Inferior parietal cortex (tissue), 1 donor: ENCODE results near the gene VWF.
"Not testable (repeated sequence)": the region's sequence is repeated elsewhere in the genome, so short reads cannot be mapped to it uniquely, and the experiment has no call there.

ENCODE experiments used
- DNase-seq: peaks from one replicate; pipeline ENCODE4 v3.0.0-alpha.2; 2016; ENCODE audit errors: extremely low spot score

The VWF gene

GRCh38 chr12:6104027-6104426 is 20.4 kb downstream of the VWF start:
- no peak for DNase-seq

GRCh38 chr12:6102021-6102420 is 22.4 kb downstream of the VWF start:
- DNase-seq, result not testable (repeated sequence)

- no peak for DNase-seq
Observed at GRCh38 chr12:6099316-6099715, 25.2 kb downstream of the VWF start.

GRCh38 chr12:6097411-6097810 is 27.1 kb downstream of the VWF start:
- DNase-seq, result no peak

- no peak for DNase-seq
Observed at GRCh38 chr12:6096527-6096926, 27.9 kb downstream of the VWF start.

- DNase-seq, result no peak
Observed at GRCh38 chr12:6095269-6095668, 29.2 kb downstream of the VWF start.

GRCh38 chr12:6093764-6094163 is 30.7 kb downstream of the VWF start:
- no peak for DNase-seq

GRCh38 chr12:6092784-6093722 is 31.4 kb downstream of the VWF start:
- DNase-seq, result no peak

- DNase-seq, result no peak
Observed at GRCh38 chr12:6091786-6092566, 32.5 kb downstream of the VWF start.

- no peak for DNase-seq
Observed at GRCh38 chr12:6090803-6091202, 33.7 kb downstream of the VWF start.

GRCh38 chr12:6088921-6089747 is 35.3 kb downstream of the VWF start:
- DNase-seq, result no peak

- DNase-seq, result no peak
Observed at GRCh38 chr12:6086316-6086715, 38.2 kb downstream of the VWF start.

GRCh38 chr12:6085841-6086240 is 38.6 kb downstream of the VWF start:
- DNase-seq, result no peak

- no peak for DNase-seq
Observed at GRCh38 chr12:6084969-6085450, 39.5 kb downstream of the VWF start.

GRCh38 chr12:6084261-6084968 is 40.1 kb downstream of the VWF start:
- DNase-seq, result no peak

- DNase-seq, result no peak
Observed at GRCh38 chr12:6083601-6084000, 40.9 kb downstream of the VWF start.

- no peak for DNase-seq
Observed at GRCh38 chr12:6082613-6083012, 41.9 kb downstream of the VWF start.

GRCh38 chr12:6080149-6081045 is 44.1 kb downstream of the VWF start:
- DNase-seq, result no peak

- DNase-seq, result no peak
Observed at GRCh38 chr12:6078398-6079096, 45.9 kb downstream of the VWF start.

GRCh38 chr12:6077692-6078083 is 46.8 kb downstream of the VWF start:
- DNase-seq, result no peak
